GM23338 (cell line): ENCODE data around the gene SDHAF4. TPM values are rescaled to one million over a fixed set of nuclear protein-coding genes. Genes with fewer than 3 reads are reported as not detected.

ENCODE experiments used
- ATAC-seq: fragments of 200-7000 bp; cut with Tn5 transposase; 3 replicates; pipeline ENCODE4 v1.9.1; 2020
- DNase-seq: peaks from one replicate; pipeline ENCODE4 v3.0.0-alpha.2; 2015; ENCODE audit warnings: low spot score
- H2AFZ ChIP-seq: fragments of 200-600 bp; sonication (generic); 2 replicates; pipeline ENCODE4 v1.8.0; 2016; ENCODE audit warnings: antibody characterized with exemption, mild to moderate bottlenecking, moderate library complexity
- H3F3A ChIP-seq: fragments of 200-600 bp; sonication (generic); replicated peaks from 2 replicates; pipeline ENCODE4 v1.8.0; 2017; ENCODE audit warnings: antibody characterized with exemption, mixed run types, low read depth
- H3K27ac ChIP-seq: fragments of 200-600 bp; sonication (generic); 2 replicates; pipeline ENCODE4 v1.6.1; 2016; ENCODE audit warnings: low read depth
- H3K27me3 ChIP-seq: fragments of 200-600 bp; sonication (generic); 2 replicates; pipeline ENCODE4 v1.8.0; 2016; ENCODE audit warnings: mild to moderate bottlenecking, mixed run types, moderate library complexity; ENCODE audit not compliant: insufficient read depth
- H3K36me3 ChIP-seq: fragments of 200-600 bp; sonication (generic); 2 replicates; pipeline ENCODE4 v1.8.0; 2016; ENCODE audit warnings: mild to moderate bottlenecking; ENCODE audit not compliant: insufficient read depth
- H3K4me1 ChIP-seq: fragments of 200-600 bp; sonication (generic); 2 replicates; pipeline ENCODE4 v1.8.0; 2016; ENCODE audit warnings: mild to moderate bottlenecking, moderate library complexity; ENCODE audit not compliant: insufficient read depth
- H3K4me2 ChIP-seq: fragments of 200-600 bp; sonication (generic); 2 replicates; pipeline ENCODE4 v1.7.1; 2017; ENCODE audit warnings: mixed run types
- H3K4me3 ChIP-seq: fragments of 200-600 bp; sonication (generic); 2 replicates; pipeline ENCODE4 v1.6.1; 2016; ENCODE audit warnings: mixed run types
- H3K79me2 ChIP-seq: fragments of 200-600 bp; sonication (generic); replicated peaks from 2 replicates; pipeline ENCODE4 v1.8.0; 2017; ENCODE audit warnings: mild to moderate bottlenecking; ENCODE audit not compliant: insufficient read depth
- H3K9me2 ChIP-seq: fragments of 200-600 bp; sonication (generic); 2 replicates; pipeline ENCODE4 v1.8.0; 2017; ENCODE audit not compliant: insufficient read depth
- H4K20me1 ChIP-seq: fragments of 200-600 bp; sonication (generic); replicated peaks from 2 replicates; pipeline ENCODE4 v1.8.0; 2017; ENCODE audit warnings: mild to moderate bottlenecking; ENCODE audit not compliant: insufficient read depth
- H3K27ac Mint-ChIP-seq: 2 replicates; pipeline ENCODE4 v1.8.0; 2020; ENCODE audit warnings: inconsistent platforms, mild to moderate bottlenecking, moderate library complexity, mixed read lengths
- H3K27me3 Mint-ChIP-seq: 3 replicates; pipeline ENCODE4 v1.8.0; 2022; ENCODE audit warnings: low read depth, mild to moderate bottlenecking, moderate library complexity, mixed read lengths, inconsistent platforms; ENCODE audit not compliant: insufficient read depth, poor library complexity
- H3K36me3 Mint-ChIP-seq: 3 replicates; pipeline ENCODE4 v1.8.0; 2021; ENCODE audit warnings: low read depth, mild to moderate bottlenecking, inconsistent platforms, moderate library complexity, mixed read lengths
- H3K4me1 Mint-ChIP-seq: 3 replicates; pipeline ENCODE4 v1.8.0; 2020; ENCODE audit warnings: mild to moderate bottlenecking, inconsistent platforms, mixed read lengths
- H3K4me3 Mint-ChIP-seq: 3 replicates; pipeline ENCODE4 v1.8.0; 2021; ENCODE audit warnings: moderate library complexity, mild to moderate bottlenecking, inconsistent platforms, mixed read lengths
- H3K9me3 Mint-ChIP-seq: 3 replicates; pipeline ENCODE4 v1.8.0; 2020; ENCODE audit warnings: moderate library complexity, mild to moderate bottlenecking, inconsistent platforms, mixed read lengths
- ETS1 ChIP-seq: IDR thresholded peaks from 2 replicates; pipeline ENCODE4 v1.6.1; 2016; ENCODE audit warnings: antibody characterized with exemption
- EZH2 ChIP-seq: fragments of 200-600 bp; sonication (generic); IDR thresholded peaks from one replicate; pipeline ENCODE4 v1.8.0; 2017; ENCODE audit warnings: antibody characterized with exemption, mild to moderate bottlenecking, low read depth; ENCODE audit not compliant: unreplicated experiment
- POLR2AphosphoS5 ChIP-seq: IDR thresholded peaks from 2 replicates; pipeline ENCODE4 v1.6.1; 2016; ENCODE audit warnings: antibody characterized with exemption, low read depth
- ZNF114 ChIP-seq: fragments of 250-450 bp; sonication (Bioruptor Pico); IDR thresholded peaks from 2 replicates; pipeline ENCODE4 v1.5.0; 2020; ENCODE audit warnings: mild to moderate bottlenecking, moderate library complexity
- ZNF462 ChIP-seq: fragments of 250-450 bp; sonication (Bioruptor Pico); IDR thresholded peaks from 2 replicates; pipeline ENCODE4 v1.5.0; 2020; ENCODE audit warnings: mild to moderate bottlenecking, moderate library complexity
- polyA plus RNA-seq: library from polyadenylated mRNA; unstranded; fragments of >200 nt; fragmentation: Nextera tagmentation; extraction: Ambion mirVana; gene quantifications from 2 replicates; pipeline ENCODE4 v1.2.1, GENCODE V29; 2016
- total RNA-seq: library from RNA; depleted of rRNA; stranded (reverse); fragments of >200 nt; shearing (Covaris generic); gene quantifications from 2 replicates; pipeline ENCODE4 v1.2.3, GENCODE V29; 2014

Gene SDHAF4
- total and polyA plus RNA-seq, 2 experiments from 2014 or later = 12.2 to 30.4 TPM

- Histone ChIP-seq H3K27me3 (no peaks in the 10 kb centered on the region), H3K4me3 (no peak overlapping the region), H2AFZ (0 out of 2 replicates have a peak overlapping the region, but pooled peaks have one; percentile 23), H3K36me3 (no peaks in the 10 kb centered on the region), H3K4me1 (no peaks in the 10 kb centered on the region), H3K27ac (no peak overlapping the region), H3F3A (no peaks in the 10 kb centered on the region), H4K20me1 (no peaks in the 10 kb centered on the region), H3K79me2 (no peaks in the 10 kb centered on the region), H3K4me2 (no peak overlapping the region), H3K9me2 (no peaks in the 10 kb centered on the region)
- Mint-ChIP-seq H3K9me3 (peaks cover 10% of the 10 kb centered on the region; the same call in 2 of the 3 replicates), H3K27ac (no peak overlapping the region), H3K4me3 (no peak overlapping the region), H3K27me3 (peaks cover 2% of the 10 kb centered on the region), H3K4me1 (no peaks in the 10 kb centered on the region), H3K36me3 (no peaks in the 10 kb centered on the region)
- DNase-seq (no peak), ATAC-seq (no peak)
- TF ChIP-seq ZNF114 (no peak), ETS1 (no peak), POLR2AphosphoS5 (no peak), EZH2 (no peak), ZNF462 (CRISPR knock-in tag) (no peak)
These were observed 58.7 kb downstream of the SDHAF4 start for GRCh38 chr6:70625436-70625835.
